Mesendoderm (in vitro differentiated cells): ENCODE results near the gene TRAF7.
A peak's percentile ranks its signal among the peaks of the same experiment; 100 is the strongest.
"Not testable (repeated sequence)": the region's sequence is repeated elsewhere in the genome, so short reads cannot be mapped to it uniquely, and the experiment has no call there.

Source experiments
- DNase-seq: peaks from one replicate; pipeline ENCODE4 v3.0.0; 2013
- H2AK5ac ChIP-seq: 2 replicates; pipeline ENCODE4 v1.6.1; 2013; ENCODE audit warnings: low read length, inconsistent platforms
- H2BK120ac ChIP-seq: 2 replicates; pipeline ENCODE4 v1.6.1; 2013; ENCODE audit warnings: low read depth, mild to moderate bottlenecking, low read length, moderate library complexity, mixed read lengths
- H2BK15ac ChIP-seq: replicated peaks from 2 replicates; pipeline ENCODE4 v1.6.1; 2013; ENCODE audit warnings: low read depth, mild to moderate bottlenecking, moderate library complexity
- H2BK5ac ChIP-seq: 2 replicates; pipeline ENCODE4 v1.6.1; 2013; ENCODE audit warnings: low read length, inconsistent platforms
- H3K18ac ChIP-seq: 2 replicates; pipeline ENCODE4 v1.6.1; 2013; ENCODE audit warnings: mild to moderate bottlenecking, low read length, mixed read lengths
- H3K23ac ChIP-seq: one replicate; pipeline ENCODE4 v1.6.1; 2013; ENCODE audit warnings: low read length
- H3K27ac ChIP-seq: 2 replicates; pipeline ENCODE4 v1.5.1; 2013; ENCODE audit warnings: low read depth, mild to moderate bottlenecking, inconsistent platforms, low read length, moderate library complexity
- H3K27me3 ChIP-seq: 2 replicates; pipeline ENCODE4 v1.6.1; 2013; ENCODE audit warnings: low read length, control low read depth, mild to moderate bottlenecking, inconsistent platforms; ENCODE audit not compliant: insufficient read depth, poor library complexity
- H3K36me3 ChIP-seq: 2 replicates; pipeline ENCODE4 v1.6.1; 2013; ENCODE audit warnings: low read length, inconsistent platforms; ENCODE audit not compliant: control insufficient read depth, insufficient read depth
- H3K4ac ChIP-seq: one replicate; pipeline ENCODE4 v1.6.1; 2013; ENCODE audit warnings: low read depth, mild to moderate bottlenecking, low read length, moderate library complexity
- H3K4me1 ChIP-seq: 2 replicates; pipeline ENCODE4 v1.6.1; 2013; ENCODE audit warnings: low read depth, low read length, inconsistent platforms; ENCODE audit not compliant: control insufficient read depth
- H3K4me2 ChIP-seq: 2 replicates; pipeline ENCODE4 v1.6.1; 2013; ENCODE audit warnings: low read length
- H3K4me3 ChIP-seq: 2 replicates; pipeline ENCODE4 v1.5.1; 2013; ENCODE audit warnings: mild to moderate bottlenecking, low read length
- H3K56ac ChIP-seq: one replicate; pipeline ENCODE4 v1.6.1; 2013; ENCODE audit warnings: low read length
- H3K79me1 ChIP-seq: 2 replicates; pipeline ENCODE4 v1.6.1; 2013; ENCODE audit warnings: low read length, inconsistent platforms
- H3K79me2 ChIP-seq: 2 replicates; pipeline ENCODE4 v1.6.1; 2013; ENCODE audit warnings: mild to moderate bottlenecking, low read length; ENCODE audit not compliant: control insufficient read depth, insufficient read depth
- H3K9ac ChIP-seq: 2 replicates; pipeline ENCODE4 v1.6.1; 2013; ENCODE audit warnings: low read length, inconsistent platforms
- H4K5ac ChIP-seq: one replicate; pipeline ENCODE4 v1.6.1; 2013; ENCODE audit warnings: low read length
- H4K8ac ChIP-seq: one replicate; pipeline ENCODE4 v1.6.1; 2013; ENCODE audit warnings: low read depth, mild to moderate bottlenecking, control low read depth, low read length, moderate library complexity
- WGBS: extraction: QIAGEN DNeasy Blood & Tissue Kit; methylation state at CpG from one replicate; pipeline ENCODE4 v1.1.7; 2013; ENCODE audit warnings: low lambda C conversion rate, missing lambda C conversion rate; ENCODE audit not compliant: insufficient coverage; ENCODE audit errors: extremely low coverage; 5-methylcytosine and 5-hydroxymethylcytosine counted together

TRAF7 gene

GRCh38 chr16:2135071-2135470 lies 20.5 kb upstream of the TRAF7 start:
- H3K79me1 ChIP-seq, H3K4me1 ChIP-seq, H2AK5ac ChIP-seq, H3K23ac ChIP-seq, H3K4ac ChIP-seq, H3K4me3 ChIP-seq, DNase-seq, H3K36me3 ChIP-seq, H4K5ac ChIP-seq, H4K8ac ChIP-seq, H3K79me2 ChIP-seq, H3K27ac ChIP-seq, H2BK15ac ChIP-seq, H3K18ac ChIP-seq, H2BK120ac ChIP-seq, H3K4me2 ChIP-seq, H2BK5ac ChIP-seq, H3K27me3 ChIP-seq: not testable (repeated sequence)
- WGBS, result no CpG with 5 or more reads among the region's 42 CpGs
- peak overlapping the region; percentile 34 for H3K56ac ChIP-seq
- H3K9ac ChIP-seq, result peak overlapping the region; percentile 42

GRCh38 chr16:2135770-2136490 lies 19.7 kb upstream of the TRAF7 start, which contains the start of gene PKD1:
Gene PKD1 (minus strand): TSS chr16:2135898. CDS start chr16:2135689, 209 bp downstream.
- not testable (repeated sequence) for H3K18ac ChIP-seq, H3K4me1 ChIP-seq, H2BK15ac ChIP-seq, H4K5ac ChIP-seq, H4K8ac ChIP-seq, H3K36me3 ChIP-seq, H2AK5ac ChIP-seq, H2BK5ac ChIP-seq, H3K27me3 ChIP-seq, H3K23ac ChIP-seq, H2BK120ac ChIP-seq, H3K27ac ChIP-seq, H3K4ac ChIP-seq, H3K79me2 ChIP-seq, H3K79me1 ChIP-seq, H3K4me3 ChIP-seq
- WGBS, result no CpG with 5 or more reads among the region's 81 CpGs
- peak; percentile 94 for DNase-seq
- H3K56ac ChIP-seq, result peak within 1 kb of the TSS; percentile 85
- peak within 1 kb of the TSS; percentile 59 for H3K9ac ChIP-seq
- peak within 1 kb of the TSS; percentile 42 for H3K4me2 ChIP-seq

- H3K27ac ChIP-seq, result no peak overlapping the region
- DNase-seq, result no peak
- no peak overlapping the region for H3K56ac ChIP-seq
- H4K5ac ChIP-seq, result no peak overlapping the region
- H3K79me1 ChIP-seq, result no peaks in the 10 kb centered on the region
- peak overlapping the region; percentile 81 for H3K23ac ChIP-seq
- WGBS, result no CpG with 5 or more reads among the region's 31 CpGs
- H2BK5ac ChIP-seq, result no peak overlapping the region
- H3K4me1 ChIP-seq, result no peaks in the 10 kb centered on the region
- no peaks in the 10 kb centered on the region for H3K36me3 ChIP-seq
- no peak overlapping the region for H2BK120ac ChIP-seq
- no peak overlapping the region for H3K18ac ChIP-seq
- H3K79me2 ChIP-seq, result no peaks in the 10 kb centered on the region
- H3K27me3 ChIP-seq, result no peaks in the 10 kb centered on the region
- no peak overlapping the region for H2AK5ac ChIP-seq
- H3K4me2 ChIP-seq, result no peak overlapping the region
- no peak overlapping the region for H3K4me3 ChIP-seq
- H2BK15ac ChIP-seq, result no peak overlapping the region
- H3K9ac ChIP-seq, result no peak overlapping the region
- H4K8ac ChIP-seq, result no peak overlapping the region
- no peak overlapping the region for H3K4ac ChIP-seq
Measured at GRCh38 chr16:2142942-2143877, 12.4 kb upstream of the TRAF7 start.

- Histone ChIP-seq H4K5ac (no peak overlapping the region), H4K8ac (no peak overlapping the region), H3K4me2 (no peak overlapping the region), H2BK120ac (no peak overlapping the region), H3K27me3 (no peaks in the 10 kb centered on the region), H3K9ac (no peak overlapping the region), H3K56ac (no peak overlapping the region), H3K79me1 (no peaks in the 10 kb centered on the region), H3K18ac (no peak overlapping the region), H3K4me1 (no peaks in the 10 kb centered on the region), H3K36me3 (no peaks in the 10 kb centered on the region), H3K4ac (no peak overlapping the region), H3K79me2 (no peaks in the 10 kb centered on the region), H3K23ac (no peak overlapping the region), H2AK5ac (no peak overlapping the region), H3K27ac (no peak overlapping the region), H3K4me3 (no peak overlapping the region), H2BK5ac (no peak overlapping the region), H2BK15ac (no peak overlapping the region)
- DNase-seq, result no peak
- WGBS, result no CpG with 5 or more reads among the region's 17 CpGs
Measured at GRCh38 chr16:2143878-2144485, 11.6 kb upstream of the TRAF7 start.

- H3K4ac ChIP-seq, result no peak overlapping the region
- no peak overlapping the region for H3K4me3 ChIP-seq
Measured at GRCh38 chr16:2145843-2146242, 9.7 kb upstream of the TRAF7 start.

More at GRCh38 chr16:2145843-2146242, 9.7 kb upstream of the TRAF7 start:
- no peak for DNase-seq
- Histone ChIP-seq H3K4me1 (peaks cover 1% of the 10 kb centered on the region), H3K27me3 (no peaks in the 10 kb centered on the region), H3K23ac (no peak overlapping the region), H2BK15ac (no peak overlapping the region), H3K79me1 (no peaks in the 10 kb centered on the region), H3K36me3 (no peaks in the 10 kb centered on the region), H3K4me2 (no peak overlapping the region), H3K9ac (no peak overlapping the region), H2AK5ac (no peak overlapping the region), H3K79me2 (no peaks in the 10 kb centered on the region), H2BK120ac (no peak overlapping the region), H4K5ac (no peak overlapping the region), H3K18ac (no peak overlapping the region), H3K27ac (no peak overlapping the region), H3K56ac (no peak overlapping the region), H2BK5ac (no peak overlapping the region), H4K8ac (no peak overlapping the region)
- no CpG with 5 or more reads among the region's 5 CpGs for WGBS
